Neural cell (in vitro differentiated cells): ENCODE results near the gene SELENOI.

ENCODE experiments used
- CTCF ChIP-seq: fragments of 450-650 bp; IDR thresholded peaks from 2 replicates; pipeline ENCODE4 v1.5.1; 2014; ENCODE audit warnings: antibody characterized with exemption, mild to moderate bottlenecking, moderate library complexity; ENCODE audit not compliant: poor library complexity, severe bottlenecking
- EP300 ChIP-seq: fragments of 450-650 bp; conservative IDR thresholded peaks from 2 replicates; pipeline ENCODE4 v1.6.1; 2014; ENCODE audit warnings: antibody characterized with exemption, mild to moderate bottlenecking, moderate library complexity; ENCODE audit not compliant: poor library complexity, severe bottlenecking
- EZH2 ChIP-seq: fragments of 200-600, 300-800 bp; shearing (Covaris generic), sonication (generic); IDR thresholded peaks from 2 replicates; pipeline ENCODE4 v1.6.1; 2014; ENCODE audit warnings: antibody characterized with exemption, low read length, borderline replicate concordance, mild to moderate bottlenecking; ENCODE audit not compliant: insufficient read depth, poor library complexity, severe bottlenecking
- POLR2AphosphoS5 ChIP-seq: IDR thresholded peaks from 2 replicates; pipeline ENCODE4 v1.6.1; 2012

GRCh38 chr2:26442707-26443106 lies 96.8 kb downstream of the SELENOI start:
- TF ChIP-seq CTCF (no peak), EP300 (no peak), POLR2AphosphoS5 (no peak), EZH2 (no peak)
